ENCODE measurements around the gene CLMN.

Gene CLMN

DNA sequence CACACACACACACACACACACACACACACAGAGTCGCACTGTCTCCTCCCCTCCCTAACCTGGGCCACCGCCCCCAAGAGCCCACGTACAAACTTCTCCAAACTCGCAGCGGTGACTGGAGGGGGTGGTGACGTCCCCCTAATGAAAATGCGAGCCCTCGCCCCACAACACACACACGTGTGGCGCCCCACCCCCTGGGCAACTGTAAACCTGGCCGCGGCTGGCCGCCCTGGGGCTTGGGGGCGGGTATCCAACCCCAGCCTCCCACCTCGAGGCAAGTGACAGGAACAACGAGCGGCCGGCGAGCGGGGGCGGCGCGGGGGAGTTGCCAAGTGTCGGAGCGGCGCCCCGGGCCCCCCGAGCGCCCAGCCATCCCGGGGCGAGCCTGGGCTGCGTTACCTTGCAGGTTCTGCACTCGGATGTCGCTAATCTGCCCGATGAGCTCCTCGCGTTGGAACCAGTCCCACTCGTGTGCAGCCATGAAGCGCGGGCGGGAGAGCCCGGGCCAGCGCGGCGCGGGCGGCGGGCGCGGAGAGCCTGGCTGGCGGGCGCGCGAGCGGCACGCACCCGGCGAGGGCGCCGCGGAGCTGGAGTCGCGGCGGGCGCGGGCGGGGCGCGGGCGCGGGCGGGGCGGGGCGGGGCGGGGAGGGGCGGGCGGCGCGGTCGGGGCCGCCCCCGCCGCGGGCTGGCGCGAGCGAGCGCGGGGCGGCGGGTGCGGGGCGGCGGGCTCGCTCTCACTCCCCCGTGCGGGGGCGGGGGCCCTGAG, at the start of gene CLMN:
Gene CLMN, minus strand, starts transcription at position 597 of the 766 bp plus-strand sequence. Its CDS starts 116 bp downstream, at position 481.
- DNase-seq = peak; percentile 44

DNA sequence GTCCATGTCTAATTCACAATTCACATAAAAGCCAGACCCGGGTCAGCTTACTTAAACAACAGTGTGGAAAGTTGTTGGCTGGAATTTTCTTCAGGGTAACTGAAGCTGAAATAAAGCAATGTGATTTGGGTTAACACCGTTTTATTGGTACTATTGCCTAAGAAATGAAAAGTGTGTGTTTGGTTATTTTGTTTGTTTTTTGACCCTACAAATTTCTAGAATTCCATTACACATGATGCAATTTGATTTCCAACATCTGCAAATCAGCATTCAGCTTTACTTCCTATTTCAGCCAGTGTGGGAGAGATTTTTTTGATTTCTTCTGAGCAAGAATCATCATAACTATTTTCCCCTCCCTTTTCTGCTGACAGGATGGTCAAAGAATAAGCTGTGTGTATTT, 45.7 kb upstream of the CLMN start:
- DNase-seq = no peak

- no peak for DNase-seq
These were observed 44.9 kb upstream of the CLMN start for GRCh38 chr14:95364481-95365209.

DNA sequence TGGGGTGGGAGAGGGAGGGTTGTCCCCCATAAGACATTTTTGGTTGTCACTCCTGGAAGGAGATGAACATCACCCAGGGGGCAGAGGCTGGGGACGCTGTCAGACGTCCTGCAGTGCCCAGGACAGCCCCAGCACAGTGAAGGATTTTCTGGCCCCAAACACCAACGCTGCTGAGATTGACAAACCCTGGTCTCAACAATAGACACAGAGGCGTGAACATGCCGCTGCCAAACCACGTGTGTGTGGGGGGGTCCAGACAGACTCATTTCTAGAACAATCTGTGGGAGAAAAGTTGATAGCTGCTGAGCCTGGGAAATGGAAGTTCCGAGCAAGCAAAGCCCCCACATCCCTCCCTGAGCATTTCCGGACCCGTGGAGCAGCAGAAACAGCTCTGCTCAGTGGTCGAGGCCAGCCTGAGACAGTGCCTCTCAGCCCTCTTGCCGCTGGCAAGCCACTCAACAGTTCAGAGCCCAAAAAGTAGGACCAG, 43.8 kb upstream of the CLMN start:
- no peak for DNase-seq

GRCh38 chr14:95362138-95362494, 42.4 kb upstream of the CLMN start:
- no peak for DNase-seq

DNA sequence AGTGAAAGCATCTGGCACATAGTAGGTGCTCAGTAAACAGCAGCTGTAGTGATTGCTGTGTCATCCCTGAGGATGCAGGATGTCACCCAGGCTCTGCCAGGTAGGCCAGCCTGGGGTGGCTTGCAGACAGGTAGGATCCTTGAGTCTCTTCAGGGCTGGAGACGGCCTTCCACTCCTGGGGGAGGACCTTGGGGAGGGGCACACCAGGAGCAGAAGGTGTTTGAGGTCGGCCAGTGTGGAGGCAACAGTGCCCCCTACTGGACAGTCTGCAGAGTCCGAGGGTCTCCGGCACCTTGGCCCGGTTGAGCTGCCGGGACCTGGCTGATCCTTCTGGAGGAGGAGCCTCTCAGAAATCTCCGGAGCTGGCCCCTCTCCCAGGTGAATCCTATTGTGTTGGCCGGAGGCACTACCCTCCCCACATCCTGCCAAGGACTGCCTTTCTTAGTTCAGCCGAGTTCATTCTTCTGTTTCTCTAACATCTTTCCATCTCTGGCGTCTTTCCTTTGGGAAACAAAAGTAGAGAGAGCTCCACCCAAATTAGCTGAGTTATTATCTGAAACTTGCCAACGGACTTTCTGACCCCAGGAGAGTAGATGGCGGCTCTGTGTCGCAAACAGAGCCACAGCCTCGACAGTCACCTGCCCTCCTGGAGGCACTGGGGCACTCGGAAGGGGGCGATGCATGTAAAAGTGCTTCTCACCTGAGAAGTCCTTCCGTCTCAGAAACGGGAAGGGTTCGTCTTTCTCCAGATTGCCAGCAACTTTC, 41.8 kb upstream of the CLMN start:
- DNase-seq = no peak

DNA sequence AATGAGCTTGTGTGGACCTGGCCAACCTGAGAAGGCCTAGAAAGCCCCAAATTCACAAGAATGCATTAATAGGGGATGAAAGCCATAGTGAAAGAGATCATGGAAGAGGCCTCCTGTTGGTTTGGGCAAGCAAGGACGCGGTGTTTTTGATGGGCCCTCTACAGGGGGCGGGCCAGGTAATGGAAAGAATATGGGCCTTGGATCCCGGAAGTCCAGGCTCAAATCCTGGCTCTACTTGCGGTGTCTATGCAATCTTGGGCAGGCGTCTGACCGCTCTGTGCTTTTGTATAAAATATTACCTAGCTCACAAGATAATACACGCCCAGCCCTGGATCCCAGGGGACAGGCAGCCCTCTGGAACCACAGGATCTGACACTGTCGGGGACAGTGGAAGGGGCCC, 41.1 kb upstream of the CLMN start:
- DNase-seq = no peak

GRCh38 chr14:95359994-95360826, 40.5 kb upstream of the CLMN start:
- DNase-seq = no peak

- DNase-seq = no peak
These were observed 36.6 kb upstream of the CLMN start for GRCh38 chr14:95356245-95356869.

DNA sequence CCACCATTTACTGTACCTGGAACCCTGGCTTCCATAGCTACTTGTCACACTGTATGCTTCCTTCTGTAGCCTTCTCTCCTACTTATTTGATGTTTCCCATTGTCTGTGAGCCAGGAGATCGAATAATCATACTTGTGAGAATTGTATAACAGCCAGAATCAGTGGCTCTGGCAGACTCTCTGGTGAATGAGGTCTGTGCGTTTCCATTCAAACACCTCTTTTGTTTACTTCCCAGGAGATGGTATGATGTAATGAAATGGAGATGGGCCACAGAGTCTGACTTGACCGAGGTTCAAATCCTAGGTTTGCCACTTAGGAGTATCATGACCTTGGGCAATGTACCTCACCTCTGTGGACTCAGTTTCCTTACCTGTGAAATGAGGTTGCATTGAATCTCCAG, 35.7 kb upstream of the CLMN start:
- DNase-seq = no peak

DNA sequence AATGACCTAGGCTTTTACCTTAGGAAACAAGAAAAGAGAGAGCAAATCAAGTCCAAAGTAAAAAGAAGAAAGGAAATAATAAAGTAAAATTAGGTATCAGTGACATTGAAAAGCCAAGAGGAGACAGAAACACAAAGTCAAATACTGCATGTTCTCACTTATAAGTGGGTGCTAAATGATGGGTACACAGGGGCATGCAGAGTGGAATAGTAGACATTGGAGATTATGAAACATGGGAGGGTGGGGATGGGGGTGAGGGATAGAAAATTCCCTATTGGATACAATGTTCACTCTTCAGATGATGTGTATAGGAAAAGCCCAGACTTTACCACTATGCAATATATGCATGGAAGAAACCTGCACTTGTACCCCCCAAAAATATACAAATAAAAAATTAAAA, 35.1 kb upstream of the CLMN start:
- no peak for DNase-seq

DNA sequence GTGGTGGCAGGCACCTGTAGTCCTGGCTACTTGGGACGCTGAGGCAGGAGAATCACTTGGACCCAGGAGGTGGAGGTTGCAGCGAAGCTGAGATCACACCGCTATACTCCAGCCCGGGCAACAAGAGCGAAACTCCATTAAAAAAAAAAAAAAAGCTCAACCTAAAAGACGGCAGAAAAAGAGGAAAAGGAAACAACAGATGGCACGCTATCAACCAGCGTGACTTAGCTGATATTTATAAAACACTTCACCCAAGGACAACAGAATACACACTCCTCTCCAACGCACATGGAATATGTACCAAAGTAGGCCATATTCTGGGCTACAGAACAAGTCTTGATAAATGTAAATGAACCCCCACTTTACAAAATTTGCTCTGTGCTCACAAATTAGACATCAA, 34.0 kb upstream of the CLMN start:
- no peak for DNase-seq

GRCh38 chr14:95353007-95353406, 33.3 kb upstream of the CLMN start:
- DNase-seq = no peak

- no peak for DNase-seq
These were observed 32.8 kb upstream of the CLMN start for GRCh38 chr14:95352481-95352880.

GRCh38 chr14:95349241-95349640, 29.5 kb upstream of the CLMN start:
- DNase-seq = no peak

DNA sequence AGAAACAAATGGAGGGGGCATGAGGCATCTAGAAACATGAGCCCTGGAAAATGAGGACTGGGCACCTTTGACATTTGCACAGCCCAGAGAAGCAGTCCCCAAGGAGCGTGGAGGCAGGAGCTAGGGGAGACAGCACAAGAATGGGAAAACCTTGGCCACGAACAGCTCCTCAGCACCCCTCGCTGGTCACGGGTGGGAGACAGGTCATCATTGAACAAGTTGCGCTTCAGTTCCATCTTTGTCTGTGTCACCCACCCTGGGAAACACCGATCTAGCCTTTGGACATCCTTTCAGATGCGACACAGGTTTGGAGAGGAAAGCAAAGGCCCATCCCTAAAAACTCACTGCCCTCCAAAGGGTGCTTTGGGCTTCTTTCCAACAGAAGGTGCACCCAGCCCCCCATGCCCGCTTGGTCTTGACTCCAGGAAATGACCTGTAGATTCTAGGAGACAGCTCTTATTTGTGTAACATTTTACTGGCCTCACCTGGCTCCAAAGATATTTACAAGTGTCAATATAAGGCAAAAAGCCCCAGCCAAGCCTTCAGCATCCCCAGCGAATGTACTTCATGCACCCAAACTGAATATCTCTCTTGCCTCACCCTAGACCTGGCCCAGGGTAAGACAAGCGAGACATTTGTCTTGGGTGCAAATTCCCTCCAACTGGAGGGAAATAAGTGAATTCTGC, 28.8 kb upstream of the CLMN start:
- DNase-seq = no peak

GRCh38 chr14:95346820-95347219, 27.1 kb upstream of the CLMN start:
- DNase-seq = no peak

- DNase-seq = no peak
These were observed 26.6 kb upstream of the CLMN start for GRCh38 chr14:95346266-95346665.

DNA sequence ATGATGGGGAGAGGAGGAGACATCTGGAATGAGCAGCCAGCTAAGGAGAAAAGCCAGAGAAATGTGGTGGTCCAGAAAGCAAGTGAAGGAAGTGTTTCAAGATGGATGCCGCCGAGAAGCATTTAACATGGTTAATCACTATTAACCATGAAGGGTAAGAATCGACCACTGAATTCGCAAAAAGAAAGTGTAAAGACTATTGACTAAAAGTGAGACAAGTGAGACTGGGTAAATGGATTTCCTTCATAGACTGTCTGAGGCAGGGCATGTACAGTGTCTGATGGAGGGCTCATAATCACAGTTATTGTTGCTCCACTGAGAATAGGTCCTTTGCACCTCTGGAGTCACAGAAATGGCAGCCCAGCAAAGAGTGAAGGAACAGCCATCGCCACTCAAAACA, 25.3 kb upstream of the CLMN start:
- DNase-seq = no peak

- no peak for DNase-seq
These were observed 24.8 kb upstream of the CLMN start for GRCh38 chr14:95344536-95344935.

DNA sequence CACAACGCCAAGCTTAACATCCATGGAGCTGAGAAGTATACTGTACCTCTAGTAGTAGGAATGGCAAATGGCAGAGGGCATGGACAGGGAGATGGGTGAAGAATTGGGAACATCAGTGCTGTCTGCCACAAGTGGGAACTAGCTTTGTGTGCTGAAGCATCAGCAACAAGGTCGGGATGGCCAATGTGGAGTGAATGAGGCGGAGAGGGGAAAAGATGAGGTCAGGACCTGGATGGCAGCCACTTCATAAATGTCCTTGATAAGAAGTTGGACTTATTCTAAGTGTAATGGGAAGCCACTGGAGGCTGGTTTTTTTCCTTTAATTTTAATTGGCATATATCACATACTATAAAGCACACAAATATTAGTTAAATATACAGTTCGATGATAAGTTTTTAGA, 21.9 kb upstream of the CLMN start:
- DNase-seq = no peak

DNA sequence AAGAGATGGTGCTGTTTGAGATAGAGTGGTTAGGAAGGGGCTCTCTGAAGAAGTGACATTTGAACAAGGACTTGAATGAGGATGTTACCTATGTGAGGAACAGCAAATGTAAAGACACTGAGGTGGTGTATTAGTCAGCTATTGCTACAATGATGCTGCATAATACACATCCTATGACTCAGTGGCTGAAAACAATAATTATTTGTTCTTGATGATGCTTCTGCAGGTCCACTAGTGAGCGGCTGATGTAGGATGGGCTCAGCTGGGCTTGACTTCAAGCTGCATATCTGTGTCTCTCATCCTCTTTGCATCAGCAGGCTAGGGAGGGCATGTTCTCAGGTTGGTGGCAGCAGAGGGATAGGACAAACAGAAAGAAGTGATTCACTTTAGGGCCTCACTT, 21.4 kb upstream of the CLMN start:
- no peak for DNase-seq
